Activated CD8-positive, alpha-beta T cell treated with anti-CD3 and anti-CD28 coated beads for 36 hours (primary cell): ENCODE data around the gene GPA33. TPM values are rescaled to one million over a fixed set of nuclear protein-coding genes. Genes with fewer than 3 reads are reported as not detected.
"Not testable (repeated sequence)": the region's sequence is repeated elsewhere in the genome, so short reads cannot be mapped to it uniquely, and the experiment has no call there.

Source experiments
- ATAC-seq: fragments of 200-7000 bp; cut with Tn5 transposase; one replicate; pipeline ENCODE4 v1.10.0; 2021; ENCODE audit warnings: mild to moderate bottlenecking, moderate library complexity
- CTCF ChIA-PET: fragments of 350-600 bp; sonication (Branson Sonifier 250); formaldehyde crosslinking; loops from one replicate; lab custom pipeline; 2021; ENCODE audit warnings: antibody characterized with exemption; lab: Charles Lee
- POLR2A ChIA-PET: fragments of 350-600 bp; sonication (Branson Sonifier 250); formaldehyde crosslinking; loops from one replicate; lab custom pipeline; 2021; ENCODE audit warnings: antibody characterized with exemption; lab: Charles Lee
- DNase-seq: peaks from one replicate; pipeline ENCODE4 v3.0.0-alpha.2; 2020
- H3K27ac Mint-ChIP-seq: one replicate; pipeline ENCODE4 v1.8.0; 2021; ENCODE audit warnings: mild to moderate bottlenecking, mixed read lengths
- H3K27me3 Mint-ChIP-seq: one replicate; pipeline ENCODE4 v1.8.0; 2021; ENCODE audit warnings: mixed read lengths
- H3K36me3 Mint-ChIP-seq: one replicate; pipeline ENCODE4 v1.8.0; 2021; ENCODE audit warnings: low read depth, mixed read lengths
- H3K4me1 Mint-ChIP-seq: one replicate; pipeline ENCODE4 v1.8.0; 2021; ENCODE audit warnings: low read depth, mixed read lengths
- H3K4me3 Mint-ChIP-seq: one replicate; pipeline ENCODE4 v1.8.0; 2021; ENCODE audit warnings: mild to moderate bottlenecking, moderate library complexity, mixed read lengths
- H3K9me3 Mint-ChIP-seq: one replicate; pipeline ENCODE4 v1.8.0; 2021; ENCODE audit warnings: mixed read lengths
- CTCF ChIP-seq: fragments of 200-600 bp; IDR thresholded peaks from one replicate; pipeline ENCODE4 v1.8.0; 2022; ENCODE audit warnings: antibody characterized with exemption, mild to moderate bottlenecking
- intact Hi-C: fragments of 100-400 bp; cut with micrococcal nuclease; formaldehyde crosslinking; loops from one replicate; pipeline ENCODE4 v1.10.0; 2022
- total RNA-seq, 2 experiments: library from RNA; stranded (reverse); gene quantifications; one replicate each; pipeline ENCODE4 v1.2.3, GENCODE V29; 2021

Gene GPA33
- total RNA-seq, 2 experiments from 2014 or later, result 0.25 TPM; not detected in 1

- intact Hi-C loops, result no loop called here
- ChIA-PET CTCF (interaction anchor here (1.7 to 18.6 kb wide), 3 partner anchors 8 to 144 kb away, joined by 4 to 863 read pairs (median 20); no protein-coding TSS in a partner anchor), POLR2A (interaction anchor here (1.8 kb wide), 1 partner anchor 8 kb away, joined by 4 read pairs; no protein-coding TSS in a partner anchor)
Measured at GRCh38 chr1:167051907-167052306, 38.3 kb downstream of the GPA33 start.

GRCh38 chr1:167043752-167044488 is 46.3 kb downstream of the GPA33 start:
- ChIA-PET CTCF (interaction anchor here (0.7 to 2.6 kb wide), 7 partner anchors 9 to 161 kb away, joined by 3 to 36 read pairs (median 6); no protein-coding TSS in a partner anchor), POLR2A (interaction anchor here (0.6 to 1.6 kb wide), 7 partner anchors 8 to 332 kb away, joined by 3 to 4 read pairs (median 4); partner anchors contain the start of gene TADA1)
- Mint-ChIP-seq H3K4me1 (peaks cover 18% of the 10 kb centered on the region), H3K36me3 (no peaks in the 10 kb centered on the region), H3K4me3 (peak overlapping the region; percentile 78), H3K9me3 (no peaks in the 10 kb centered on the region), H3K27ac (peak overlapping the region; percentile 85), H3K27me3 (peaks cover 5% of the 10 kb centered on the region)
- ATAC-seq (peak; percentile 99), DNase-seq (peak; percentile 91)
- intact Hi-C loops, result no loop called here
- TF ChIP-seq CTCF, result no peak

More at GRCh38 chr1:167051907-167052306, 38.3 kb downstream of the GPA33 start:
- Mint-ChIP-seq H3K4me3 (no peak overlapping the region), H3K9me3 (no peaks in the 10 kb centered on the region), H3K27ac (no peak overlapping the region), H3K4me1 (no peaks in the 10 kb centered on the region), H3K27me3 (no peaks in the 10 kb centered on the region), H3K36me3 (no peaks in the 10 kb centered on the region)
- no peak for DNase-seq
- ATAC-seq, result no peak
- TF ChIP-seq CTCF, result no peak

GRCh38 chr1:167033646-167034045 is 56.5 kb downstream of the GPA33 start:
- TF ChIP-seq CTCF, result no peak
- Mint-ChIP-seq H3K27me3 (peaks cover 7% of the 10 kb centered on the region), H3K9me3 (no peaks in the 10 kb centered on the region), H3K27ac (no peak overlapping the region), H3K4me1 (no peaks in the 10 kb centered on the region), H3K36me3 (no peaks in the 10 kb centered on the region), H3K4me3 (no peak overlapping the region)
- intact Hi-C loops, result no loop called here
- ChIA-PET POLR2A (no interaction called here), CTCF (interaction anchor here (0.6 to 1.5 kb wide), 3 partner anchors 14 to 123 kb away, joined by 3 to 7 read pairs (median 3); no protein-coding TSS in a partner anchor)
- DNase-seq (no peak), ATAC-seq (no peak)

- peaks cover 33% of the 10 kb centered on the region for H3K27me3 Mint-ChIP-seq
- H3K36me3 Mint-ChIP-seq, ATAC-seq, H3K4me1 Mint-ChIP-seq, DNase-seq, H3K9me3 Mint-ChIP-seq, H3K4me3 Mint-ChIP-seq, intact Hi-C loops, H3K27ac Mint-ChIP-seq, CTCF ChIA-PET: not testable (repeated sequence)
- POLR2A ChIA-PET, result interaction anchor here (0.7 kb wide), 1 partner anchor 25 kb away, joined by 3 read pairs; no protein-coding TSS in a partner anchor
Measured at GRCh38 chr1:167029553-167029952, 60.6 kb downstream of the GPA33 start.

- no peak for DNase-seq
- H3K36me3 Mint-ChIP-seq, result no peaks in the 10 kb centered on the region
- H3K4me3 Mint-ChIP-seq, result no peak overlapping the region
- intact Hi-C loops, result no loop called here
- peaks cover 24% of the 10 kb centered on the region for H3K27me3 Mint-ChIP-seq
- no peaks in the 10 kb centered on the region for H3K9me3 Mint-ChIP-seq
- ATAC-seq, result peak; percentile 37
- ChIA-PET CTCF (interaction anchor here (1.1 to 2.0 kb wide), 2 partner anchors 37 to 112 kb away, joined by 5 to 6 read pairs; no protein-coding TSS in a partner anchor), POLR2A (no interaction called here)
- no peak overlapping the region for H3K27ac Mint-ChIP-seq
- H3K4me1 Mint-ChIP-seq, result no peaks in the 10 kb centered on the region
- TF ChIP-seq CTCF, result no peak
Measured at GRCh38 chr1:167022384-167022783, 67.8 kb downstream of the GPA33 start.
